ENCODE results near the gene CBY1. TPM values are rescaled to one million over a fixed set of nuclear protein-coding genes. Genes with fewer than 3 reads are reported as not detected.
A peak's percentile ranks its signal among the peaks of the same experiment; 100 is the strongest.
"Not testable (repeated sequence)": the region's sequence is repeated elsewhere in the genome, so short reads cannot be mapped to it uniquely, and the experiment has no call there.

Gene CBY1
- 12.1 and 14.9 TPM in 2 replicates for total RNA-seq (2014; rRNA removed; shearing (Covaris generic))
- polyA plus RNA-seq (2015; cell fraction: cytosol; rRNA removed), result 15.5 and 22.3 TPM in 2 replicates
- 20.8 and 22.8 TPM in 2 replicates for polyA plus RNA-seq (2015; cell fraction: nucleus; rRNA removed)

- DNase-seq (ENCODE audit: low read depth, low spot score), result peak; percentile 88
Observed at GRCh38 chr22:38656256-38657044, at the start of gene CBY1, which contains the start of gene FAM227A. Gene CBY1, plus strand, starts transcription at chr22:38656638. Its CDS starts 11,417 bp downstream, at chr22:38668055. Gene FAM227A, minus strand, starts transcription at chr22:38656392. Its CDS starts 6,224 bp downstream, at chr22:38650168.

DNA sequence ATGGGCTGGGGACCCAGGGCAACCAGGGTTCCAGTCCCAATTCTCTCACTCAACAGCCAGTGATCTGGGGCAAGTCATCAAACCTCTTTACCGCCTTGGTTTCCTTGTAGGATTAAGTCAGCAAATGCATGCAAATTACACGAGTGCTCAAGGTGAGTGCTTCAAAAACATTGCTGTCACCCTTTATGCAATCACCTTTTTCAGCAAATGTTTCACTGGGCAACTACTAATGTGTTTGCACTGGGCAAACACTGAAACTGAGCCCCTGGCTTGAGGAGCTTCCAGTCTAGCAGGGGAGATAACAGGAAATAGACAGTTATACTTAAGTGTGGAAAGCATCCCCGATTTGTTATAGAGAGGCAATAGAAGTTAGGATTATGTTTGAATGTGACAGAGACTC is 48.8 kb upstream of the CBY1 start:
- in situ Hi-C loops (cut with HindIII; ENCODE audit: low pct_unique_long_range_greater_than_20kb, low sequenced_read_pairs), result no loop called here
- DNase-seq (ENCODE audit: low read depth, low spot score), result no peak

More at GRCh38 chr22:38656256-38657044, at the start of gene CBY1, which contains the start of gene FAM227A:
- in situ Hi-C loops (cut with HindIII; ENCODE audit: low pct_unique_long_range_greater_than_20kb, low sequenced_read_pairs), result no loop called here

- DNase-seq (ENCODE audit: low read depth, low spot score), result no peak
- in situ Hi-C loops (cut with HindIII; ENCODE audit: low pct_unique_long_range_greater_than_20kb, low sequenced_read_pairs), result no loop called here
Observed at GRCh38 chr22:38608992-38609750, 47.3 kb upstream of the CBY1 start.

GRCh38 chr22:38610234-38610633 is 46.2 kb upstream of the CBY1 start:
- no peak for DNase-seq (ENCODE audit: low read depth, low spot score)
- in situ Hi-C loops (cut with HindIII; ENCODE audit: low pct_unique_long_range_greater_than_20kb, low sequenced_read_pairs), result no loop called here

- in situ Hi-C loops (cut with HindIII; ENCODE audit: low pct_unique_long_range_greater_than_20kb, low sequenced_read_pairs), result no loop called here
- DNase-seq (ENCODE audit: low read depth, low spot score), result no peak
Observed at GRCh38 chr22:38611559-38611958, 44.9 kb upstream of the CBY1 start.

- in situ Hi-C loops (cut with HindIII; ENCODE audit: low pct_unique_long_range_greater_than_20kb, low sequenced_read_pairs), result no loop called here
Observed at GRCh38 chr22:38612217-38613006, 44.0 kb upstream of the CBY1 start.

DNA sequence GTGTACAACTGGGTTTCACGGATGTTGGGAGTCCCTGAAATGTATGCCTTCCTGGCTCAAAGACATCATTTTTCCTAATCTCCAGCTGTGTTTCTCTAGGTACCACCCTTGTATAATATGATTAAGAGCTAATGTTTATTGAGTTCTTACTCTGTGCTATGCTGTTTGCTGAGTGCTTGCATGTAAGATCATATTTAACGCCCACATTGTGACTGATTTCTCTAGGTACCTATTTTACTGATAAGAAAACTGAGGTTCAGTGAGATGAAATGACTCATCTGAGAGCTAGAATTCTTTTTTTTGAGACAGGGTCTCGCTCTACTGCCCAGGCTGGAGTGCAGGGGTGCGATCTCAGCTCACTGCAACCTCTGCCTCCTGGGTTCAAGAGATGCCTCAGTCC is 42.9 kb upstream of the CBY1 start:
- DNase-seq (ENCODE audit: low read depth, low spot score), result no peak
- in situ Hi-C loops (cut with HindIII; ENCODE audit: low pct_unique_long_range_greater_than_20kb, low sequenced_read_pairs), result no loop called here

More at GRCh38 chr22:38612217-38613006, 44.0 kb upstream of the CBY1 start:
- no peak for DNase-seq (ENCODE audit: low read depth, low spot score)

GRCh38 chr22:38614332-38615063 is 41.9 kb upstream of the CBY1 start:
- in situ Hi-C loops (cut with HindIII; ENCODE audit: low pct_unique_long_range_greater_than_20kb, low sequenced_read_pairs), result no loop called here
- DNase-seq (ENCODE audit: low read depth, low spot score), result peak; percentile 45

GRCh38 chr22:38615064-38615405 is 41.4 kb upstream of the CBY1 start:
- in situ Hi-C loops (cut with HindIII; ENCODE audit: low pct_unique_long_range_greater_than_20kb, low sequenced_read_pairs); DNase-seq (ENCODE audit: low read depth, low spot score): not testable (repeated sequence)

DNA sequence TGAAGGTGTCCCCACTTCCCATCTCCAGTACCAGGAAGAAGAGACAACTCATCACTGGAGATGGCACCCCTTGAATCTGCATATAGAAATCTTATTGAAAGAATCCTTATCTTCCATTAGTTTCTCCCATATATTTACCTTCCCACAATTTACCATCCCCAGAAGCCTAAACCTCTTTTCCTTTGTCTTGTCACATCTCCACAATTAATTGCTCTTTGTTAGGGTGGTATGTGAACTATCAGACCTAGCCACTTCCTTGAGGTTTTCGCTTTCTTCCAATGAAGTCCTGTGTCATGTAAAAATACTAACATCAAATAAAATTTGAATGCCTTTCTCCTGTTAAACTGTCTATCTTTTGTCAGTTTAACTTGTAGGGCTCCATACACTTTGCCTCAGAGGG is 38.2 kb upstream of the CBY1 start:
- no peak for DNase-seq (ENCODE audit: low read depth, low spot score)
- in situ Hi-C loops (cut with HindIII; ENCODE audit: low pct_unique_long_range_greater_than_20kb, low sequenced_read_pairs), result no loop called here

- in situ Hi-C loops (cut with HindIII; ENCODE audit: low pct_unique_long_range_greater_than_20kb, low sequenced_read_pairs), result no loop called here
- no peak for DNase-seq (ENCODE audit: low read depth, low spot score)
Observed at GRCh38 chr22:38618682-38619081, 37.8 kb upstream of the CBY1 start.

DNA sequence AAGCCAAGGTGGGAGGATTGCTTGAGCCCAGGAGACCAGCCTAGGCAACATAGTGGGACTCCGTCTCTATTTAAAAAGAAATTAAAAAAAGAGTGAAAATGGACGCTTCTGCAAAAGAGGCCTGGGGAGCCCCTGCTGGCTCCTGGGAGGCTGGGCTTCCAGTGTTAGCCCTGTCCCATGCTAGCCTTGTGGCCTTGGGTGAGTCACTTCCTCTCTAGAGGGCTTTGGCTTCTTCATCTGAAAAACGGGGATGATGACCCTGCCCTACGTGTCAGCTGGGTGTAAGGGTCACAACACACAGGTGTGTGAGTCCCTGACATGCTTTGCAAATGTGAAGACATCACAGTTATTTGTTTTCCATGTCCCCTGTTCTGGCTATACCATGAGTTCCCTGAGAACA is 33.1 kb upstream of the CBY1 start:
- in situ Hi-C loops (cut with HindIII; ENCODE audit: low pct_unique_long_range_greater_than_20kb, low sequenced_read_pairs), result no loop called here
- DNase-seq (ENCODE audit: low read depth, low spot score), result peak; percentile 36

GRCh38 chr22:38628444-38628843 is 28.0 kb upstream of the CBY1 start:
- no peak for DNase-seq (ENCODE audit: low read depth, low spot score)
- in situ Hi-C loops (cut with HindIII; ENCODE audit: low pct_unique_long_range_greater_than_20kb, low sequenced_read_pairs), result no loop called here

- in situ Hi-C loops (cut with HindIII; ENCODE audit: low pct_unique_long_range_greater_than_20kb, low sequenced_read_pairs), result no loop called here
- no peak for DNase-seq (ENCODE audit: low read depth, low spot score)
Observed at GRCh38 chr22:38629108-38629507, 27.3 kb upstream of the CBY1 start.

GRCh38 chr22:38631724-38632123 is 24.7 kb upstream of the CBY1 start:
- DNase-seq (ENCODE audit: low read depth, low spot score), result no peak
- in situ Hi-C loops (cut with HindIII; ENCODE audit: low pct_unique_long_range_greater_than_20kb, low sequenced_read_pairs), result no loop called here

DNA sequence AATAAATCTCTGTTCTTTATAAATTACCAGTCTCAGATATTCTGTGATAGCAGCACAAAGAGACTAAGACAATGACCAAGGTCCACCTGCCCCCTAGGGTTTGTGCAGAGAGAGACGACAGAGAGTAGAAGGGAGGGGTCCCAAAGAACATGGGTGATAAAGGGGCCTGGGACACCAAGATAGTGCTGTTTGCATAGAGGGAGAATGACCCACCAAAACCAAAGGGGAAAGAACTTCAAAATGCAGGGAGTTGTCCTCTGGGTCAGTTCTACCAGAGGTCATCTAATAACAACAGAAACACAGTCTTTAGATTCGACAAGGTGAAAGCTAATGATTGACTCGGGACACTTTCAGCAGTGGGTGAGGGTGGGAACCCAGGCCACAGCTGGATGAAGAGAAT is 23.9 kb upstream of the CBY1 start:
- in situ Hi-C loops (cut with HindIII; ENCODE audit: low pct_unique_long_range_greater_than_20kb, low sequenced_read_pairs), result no loop called here
- no peak for DNase-seq (ENCODE audit: low read depth, low spot score)

DNA sequence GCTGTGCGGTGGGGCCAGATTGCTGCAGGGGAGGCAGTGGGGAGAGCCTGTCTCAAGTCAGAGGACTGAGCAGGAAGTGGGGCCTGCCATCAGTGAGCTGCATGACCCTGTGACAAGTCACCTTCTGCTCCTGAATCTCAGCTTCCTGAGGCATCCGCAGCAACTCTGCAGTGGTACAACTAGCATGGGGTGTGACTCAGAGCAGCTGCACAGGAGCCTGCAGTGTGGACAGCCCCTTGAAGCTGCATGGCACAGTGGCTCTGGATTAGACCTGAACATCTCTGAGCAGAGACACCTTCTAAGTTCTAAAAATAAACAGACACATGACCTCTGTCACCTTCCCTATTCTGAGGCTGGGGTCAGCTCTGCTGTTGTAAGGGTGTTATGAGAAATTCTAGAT is 18.2 kb upstream of the CBY1 start:
- no peak for DNase-seq (ENCODE audit: low read depth, low spot score)
- in situ Hi-C loops (cut with HindIII; ENCODE audit: low pct_unique_long_range_greater_than_20kb, low sequenced_read_pairs), result no loop called here

All from SK-MEL-5 (cell line).